DND-41 (cell line): ENCODE data around the gene BLVRA.

Source experiments
- EZH2 ChIP-seq: IDR thresholded peaks from 3 replicates; pipeline ENCODE4 v1.6.1; 2012; ENCODE audit warnings: borderline replicate concordance, low read depth, mild to moderate bottlenecking, moderate library complexity, low read length, inconsistent platforms; ENCODE audit not compliant: severe bottlenecking
- TF ChIP-seq, protein P1 (sequence below): IDR thresholded peaks from 2 replicates; pipeline ENCODE4 v1.5.1; 2012; ENCODE audit warnings: borderline replicate concordance, low read length, moderate library complexity, mild to moderate bottlenecking; ENCODE audit not compliant: poor library complexity, severe bottlenecking; ENCODE audit errors: extremely low read depth

DNA sequence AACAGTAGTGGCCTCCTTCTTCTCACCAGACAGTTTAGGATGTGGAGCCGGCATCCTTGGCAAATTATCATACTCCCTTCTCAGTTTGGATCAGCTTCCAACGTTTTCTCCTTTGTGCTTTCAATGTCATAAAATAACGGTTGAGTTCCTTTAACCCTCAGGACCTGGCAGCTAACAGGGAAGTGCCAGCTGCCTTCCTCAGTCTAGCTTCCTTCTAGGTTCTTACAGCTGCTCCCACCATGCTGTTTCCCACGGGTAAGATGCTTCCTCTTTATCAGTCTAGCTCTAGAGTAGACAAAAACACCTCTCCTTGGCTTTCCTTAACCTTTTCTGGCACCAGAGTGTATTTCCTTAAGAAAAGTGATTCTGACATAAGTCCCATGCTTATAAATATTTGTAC, 33.2 kb downstream of the BLVRA start:
- TF ChIP-seq EZH2, result no peak
- TF ChIP-seq, protein P1, sequence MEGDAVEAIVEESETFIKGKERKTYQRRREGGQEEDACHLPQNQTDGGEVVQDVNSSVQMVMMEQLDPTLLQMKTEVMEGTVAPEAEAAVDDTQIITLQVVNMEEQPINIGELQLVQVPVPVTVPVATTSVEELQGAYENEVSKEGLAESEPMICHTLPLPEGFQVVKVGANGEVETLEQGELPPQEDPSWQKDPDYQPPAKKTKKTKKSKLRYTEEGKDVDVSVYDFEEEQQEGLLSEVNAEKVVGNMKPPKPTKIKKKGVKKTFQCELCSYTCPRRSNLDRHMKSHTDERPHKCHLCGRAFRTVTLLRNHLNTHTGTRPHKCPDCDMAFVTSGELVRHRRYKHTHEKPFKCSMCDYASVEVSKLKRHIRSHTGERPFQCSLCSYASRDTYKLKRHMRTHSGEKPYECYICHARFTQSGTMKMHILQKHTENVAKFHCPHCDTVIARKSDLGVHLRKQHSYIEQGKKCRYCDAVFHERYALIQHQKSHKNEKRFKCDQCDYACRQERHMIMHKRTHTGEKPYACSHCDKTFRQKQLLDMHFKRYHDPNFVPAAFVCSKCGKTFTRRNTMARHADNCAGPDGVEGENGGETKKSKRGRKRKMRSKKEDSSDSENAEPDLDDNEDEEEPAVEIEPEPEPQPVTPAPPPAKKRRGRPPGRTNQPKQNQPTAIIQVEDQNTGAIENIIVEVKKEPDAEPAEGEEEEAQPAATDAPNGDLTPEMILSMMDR, result no peak
